ENCODE data around the gene BCL6.

DNA sequence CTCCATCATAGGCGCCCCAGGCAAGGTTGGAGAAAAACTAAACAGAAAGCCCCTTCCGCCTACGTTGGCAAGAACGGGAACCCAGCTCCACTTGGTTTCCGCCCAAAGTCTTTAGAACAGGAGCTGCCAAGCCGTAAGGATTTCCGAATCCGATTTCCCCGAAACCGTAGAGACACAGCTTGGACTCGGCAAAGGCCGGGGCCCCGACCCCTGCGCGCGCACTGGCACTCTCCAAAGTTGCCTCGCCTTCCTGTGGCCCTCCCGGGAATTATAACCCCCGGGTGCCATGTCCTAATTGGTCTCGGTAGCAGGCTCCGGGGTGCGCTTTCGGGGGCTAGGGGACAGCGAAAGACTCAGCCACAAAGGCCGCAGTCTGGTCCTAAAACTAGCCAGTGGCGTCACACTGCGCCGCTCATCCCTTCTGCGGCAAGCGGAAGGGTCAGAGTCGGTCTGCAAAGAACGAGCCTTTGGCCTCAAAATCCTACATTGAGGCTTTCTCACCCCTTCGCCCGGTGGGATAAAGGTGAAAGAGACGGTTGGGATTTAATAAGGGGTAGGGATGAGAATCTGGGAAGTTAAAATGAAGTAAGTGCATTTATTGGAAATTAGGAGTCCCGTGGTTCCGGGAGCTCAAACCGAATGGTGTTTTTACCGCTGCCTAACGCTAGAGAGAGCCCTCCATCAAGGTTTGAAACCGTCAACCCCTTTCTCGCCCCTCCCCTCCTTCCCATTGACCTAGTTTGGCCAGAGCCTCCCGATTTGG lies 6.8 kb downstream of the BCL6 start:
- TF ChIP-seq, protein P1, sequence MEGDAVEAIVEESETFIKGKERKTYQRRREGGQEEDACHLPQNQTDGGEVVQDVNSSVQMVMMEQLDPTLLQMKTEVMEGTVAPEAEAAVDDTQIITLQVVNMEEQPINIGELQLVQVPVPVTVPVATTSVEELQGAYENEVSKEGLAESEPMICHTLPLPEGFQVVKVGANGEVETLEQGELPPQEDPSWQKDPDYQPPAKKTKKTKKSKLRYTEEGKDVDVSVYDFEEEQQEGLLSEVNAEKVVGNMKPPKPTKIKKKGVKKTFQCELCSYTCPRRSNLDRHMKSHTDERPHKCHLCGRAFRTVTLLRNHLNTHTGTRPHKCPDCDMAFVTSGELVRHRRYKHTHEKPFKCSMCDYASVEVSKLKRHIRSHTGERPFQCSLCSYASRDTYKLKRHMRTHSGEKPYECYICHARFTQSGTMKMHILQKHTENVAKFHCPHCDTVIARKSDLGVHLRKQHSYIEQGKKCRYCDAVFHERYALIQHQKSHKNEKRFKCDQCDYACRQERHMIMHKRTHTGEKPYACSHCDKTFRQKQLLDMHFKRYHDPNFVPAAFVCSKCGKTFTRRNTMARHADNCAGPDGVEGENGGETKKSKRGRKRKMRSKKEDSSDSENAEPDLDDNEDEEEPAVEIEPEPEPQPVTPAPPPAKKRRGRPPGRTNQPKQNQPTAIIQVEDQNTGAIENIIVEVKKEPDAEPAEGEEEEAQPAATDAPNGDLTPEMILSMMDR (IDR thresholded peaks at IDR 0.05), result peak; percentile 92
- TF ChIP-seq POLR2AphosphoS5 (IDR thresholded peaks at IDR 0.05; ENCODE audit: low read depth, low read length) (no peak), TCF7L2 (IDR thresholded peaks at IDR 0.05; ENCODE audit: low read depth, low read length) (no peak)
- TF ChIP-seq, protein P2, sequence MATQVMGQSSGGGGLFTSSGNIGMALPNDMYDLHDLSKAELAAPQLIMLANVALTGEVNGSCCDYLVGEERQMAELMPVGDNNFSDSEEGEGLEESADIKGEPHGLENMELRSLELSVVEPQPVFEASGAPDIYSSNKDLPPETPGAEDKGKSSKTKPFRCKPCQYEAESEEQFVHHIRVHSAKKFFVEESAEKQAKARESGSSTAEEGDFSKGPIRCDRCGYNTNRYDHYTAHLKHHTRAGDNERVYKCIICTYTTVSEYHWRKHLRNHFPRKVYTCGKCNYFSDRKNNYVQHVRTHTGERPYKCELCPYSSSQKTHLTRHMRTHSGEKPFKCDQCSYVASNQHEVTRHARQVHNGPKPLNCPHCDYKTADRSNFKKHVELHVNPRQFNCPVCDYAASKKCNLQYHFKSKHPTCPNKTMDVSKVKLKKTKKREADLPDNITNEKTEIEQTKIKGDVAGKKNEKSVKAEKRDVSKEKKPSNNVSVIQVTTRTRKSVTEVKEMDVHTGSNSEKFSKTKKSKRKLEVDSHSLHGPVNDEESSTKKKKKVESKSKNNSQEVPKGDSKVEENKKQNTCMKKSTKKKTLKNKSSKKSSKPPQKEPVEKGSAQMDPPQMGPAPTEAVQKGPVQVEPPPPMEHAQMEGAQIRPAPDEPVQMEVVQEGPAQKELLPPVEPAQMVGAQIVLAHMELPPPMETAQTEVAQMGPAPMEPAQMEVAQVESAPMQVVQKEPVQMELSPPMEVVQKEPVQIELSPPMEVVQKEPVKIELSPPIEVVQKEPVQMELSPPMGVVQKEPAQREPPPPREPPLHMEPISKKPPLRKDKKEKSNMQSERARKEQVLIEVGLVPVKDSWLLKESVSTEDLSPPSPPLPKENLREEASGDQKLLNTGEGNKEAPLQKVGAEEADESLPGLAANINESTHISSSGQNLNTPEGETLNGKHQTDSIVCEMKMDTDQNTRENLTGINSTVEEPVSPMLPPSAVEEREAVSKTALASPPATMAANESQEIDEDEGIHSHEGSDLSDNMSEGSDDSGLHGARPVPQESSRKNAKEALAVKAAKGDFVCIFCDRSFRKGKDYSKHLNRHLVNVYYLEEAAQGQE (IDR thresholded peaks at IDR 0.05; ENCODE audit: insufficient read depth in 1 of 2, low read depth in 2 of 2, low read length in 1 of 2), result 0 out of 4 replicates have a peak, but pooled peaks of 1 of the 2 experiments have one; percentile 9
